AG09309 (cell line): ENCODE results near the gene PPM1E.
"Not testable (repeated sequence)": the region's sequence is repeated elsewhere in the genome, so short reads cannot be mapped to it uniquely, and the experiment has no call there.

Experiments used
- DNase-seq: peaks from one replicate; pipeline ENCODE4 v3.0.0-alpha.2; 2010; ENCODE audit warnings: low read depth
- H3K4me3 ChIP-seq: 2 replicates; pipeline ENCODE4 v1.5.1; 2011; ENCODE audit warnings: mild to moderate bottlenecking, low read depth, low read length, moderate library complexity; ENCODE audit not compliant: control insufficient read depth
- TF ChIP-seq, protein P1 (sequence below): IDR thresholded peaks from 2 replicates; pipeline ENCODE4 v1.5.1; 2011; ENCODE audit warnings: mild to moderate bottlenecking, low read depth, low read length, inconsistent platforms; ENCODE audit not compliant: insufficient read depth, control insufficient read depth; ENCODE audit errors: missing control alignments

PPM1E gene

DNA sequence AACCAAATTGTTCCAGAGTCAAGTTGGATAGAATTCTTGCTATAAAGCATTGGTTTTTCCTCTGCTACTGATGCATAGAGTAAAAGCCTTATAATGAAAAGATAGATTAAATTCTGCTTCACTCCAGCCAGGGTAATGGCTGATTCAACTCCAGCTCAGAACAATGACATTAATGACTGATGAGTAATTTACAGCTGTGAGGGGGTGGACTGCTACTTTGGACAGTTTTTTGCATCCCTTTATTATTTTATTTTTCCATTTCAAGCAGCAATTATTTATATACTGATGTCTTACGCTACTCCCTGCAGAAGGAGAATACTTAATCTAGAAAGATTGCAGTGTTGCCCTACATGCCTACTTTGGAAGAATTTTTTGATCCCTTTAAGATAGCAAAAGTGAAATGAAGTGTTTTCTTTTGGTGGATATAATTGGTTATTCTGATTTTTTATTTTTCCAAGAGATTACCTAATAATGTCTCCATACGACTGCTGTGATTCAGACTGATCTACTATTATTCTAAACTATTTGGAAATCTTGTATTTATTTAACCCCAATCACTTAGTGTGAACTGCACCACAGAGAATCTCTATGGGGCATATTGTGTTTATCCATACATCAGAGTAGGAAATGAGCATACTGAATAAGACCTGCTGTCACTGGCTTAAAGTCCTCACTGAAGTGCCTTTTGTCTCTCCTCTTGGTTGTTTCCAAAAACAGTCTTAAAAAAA is 201.5 kb downstream of the PPM1E start:
- TF ChIP-seq, protein P1, sequence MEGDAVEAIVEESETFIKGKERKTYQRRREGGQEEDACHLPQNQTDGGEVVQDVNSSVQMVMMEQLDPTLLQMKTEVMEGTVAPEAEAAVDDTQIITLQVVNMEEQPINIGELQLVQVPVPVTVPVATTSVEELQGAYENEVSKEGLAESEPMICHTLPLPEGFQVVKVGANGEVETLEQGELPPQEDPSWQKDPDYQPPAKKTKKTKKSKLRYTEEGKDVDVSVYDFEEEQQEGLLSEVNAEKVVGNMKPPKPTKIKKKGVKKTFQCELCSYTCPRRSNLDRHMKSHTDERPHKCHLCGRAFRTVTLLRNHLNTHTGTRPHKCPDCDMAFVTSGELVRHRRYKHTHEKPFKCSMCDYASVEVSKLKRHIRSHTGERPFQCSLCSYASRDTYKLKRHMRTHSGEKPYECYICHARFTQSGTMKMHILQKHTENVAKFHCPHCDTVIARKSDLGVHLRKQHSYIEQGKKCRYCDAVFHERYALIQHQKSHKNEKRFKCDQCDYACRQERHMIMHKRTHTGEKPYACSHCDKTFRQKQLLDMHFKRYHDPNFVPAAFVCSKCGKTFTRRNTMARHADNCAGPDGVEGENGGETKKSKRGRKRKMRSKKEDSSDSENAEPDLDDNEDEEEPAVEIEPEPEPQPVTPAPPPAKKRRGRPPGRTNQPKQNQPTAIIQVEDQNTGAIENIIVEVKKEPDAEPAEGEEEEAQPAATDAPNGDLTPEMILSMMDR, result no peak
- no peak for DNase-seq
- H3K4me3 ChIP-seq, result no peak overlapping the region

DNA sequence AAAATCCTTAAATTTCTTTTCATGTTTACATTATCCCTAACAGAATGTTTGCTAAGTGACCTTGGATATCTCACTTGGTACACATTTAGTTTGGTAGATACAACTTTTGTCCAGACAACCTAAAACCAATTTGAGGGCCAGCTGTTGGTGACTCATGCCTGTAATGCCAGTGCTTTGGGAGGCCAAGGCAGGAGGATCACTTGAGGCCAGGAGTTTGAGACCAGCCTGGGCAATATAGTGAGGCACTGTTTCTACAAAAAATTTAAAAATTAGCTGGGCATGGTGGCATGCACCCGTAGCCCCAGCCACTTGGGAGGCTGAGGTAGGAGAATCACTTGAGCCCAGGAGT is 202.0 kb downstream of the PPM1E start:
- not testable (repeated sequence) for DNase-seq, H3K4me3 ChIP-seq

DNA sequence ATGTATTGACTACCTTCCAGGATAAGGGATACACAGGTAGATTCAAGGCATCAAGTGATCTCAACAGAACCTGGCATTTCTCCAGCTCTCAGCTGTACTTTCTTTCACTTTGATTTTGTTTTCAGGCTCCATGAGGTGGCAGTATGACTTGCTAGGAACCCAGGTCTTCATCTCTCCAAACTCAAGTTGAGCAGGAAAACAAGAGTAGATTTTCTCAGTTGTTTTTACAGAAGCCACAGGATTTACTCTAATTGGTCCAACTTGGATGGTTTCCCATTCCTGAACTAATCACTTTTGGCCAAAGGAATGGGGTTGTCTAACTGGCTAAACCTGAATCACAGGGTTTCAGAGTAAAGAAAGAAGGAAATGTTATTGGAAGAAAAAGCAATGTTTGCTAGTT is 204.4 kb downstream of the PPM1E start:
- peak; percentile 38 for DNase-seq
- TF ChIP-seq, protein P1, result peak; percentile 41
- no peak overlapping the region for H3K4me3 ChIP-seq

DNA sequence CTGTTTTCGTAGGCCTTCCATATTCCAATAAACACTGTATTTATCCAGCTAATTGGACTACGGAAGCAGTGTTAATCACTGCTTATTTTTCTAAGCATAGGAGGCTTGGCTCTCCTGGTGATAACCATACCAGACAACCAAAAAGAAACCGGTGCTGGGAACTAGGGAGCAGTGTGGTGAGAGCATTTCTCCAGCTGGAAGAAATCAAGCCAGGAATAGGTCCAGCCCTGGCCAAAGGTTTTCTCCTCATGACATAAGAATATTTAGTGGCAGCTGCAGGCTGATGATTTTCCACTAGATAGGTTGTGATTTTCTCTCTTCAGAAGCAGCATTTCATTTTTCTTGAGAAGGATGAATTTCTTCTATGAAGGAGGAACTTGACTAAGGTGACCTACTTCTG is 209.6 kb downstream of the PPM1E start:
- no peak overlapping the region for H3K4me3 ChIP-seq
- TF ChIP-seq, protein P1, result no peak
- no peak for DNase-seq

DNA sequence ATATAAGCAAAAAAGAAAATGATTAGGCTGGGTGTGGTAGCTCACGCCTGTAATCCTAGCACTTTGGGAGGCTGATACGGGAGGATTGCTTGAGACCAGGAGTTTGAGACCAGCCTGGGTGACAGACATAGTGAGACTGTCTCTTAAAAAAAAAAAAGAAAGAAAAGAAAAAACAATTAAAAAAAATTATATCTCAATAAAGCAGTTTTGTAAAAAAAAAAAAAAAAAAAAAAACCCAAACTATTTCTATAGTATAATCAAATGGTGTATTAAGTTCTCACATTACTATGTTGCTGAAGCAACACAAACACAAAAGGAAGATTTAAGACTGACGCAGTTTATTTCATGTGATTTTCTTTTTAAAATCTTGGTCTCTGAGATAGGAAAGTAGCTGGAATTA is 210.6 kb downstream of the PPM1E start:
- DNase-seq, result no peak
- TF ChIP-seq, protein P1, result no peak
- H3K4me3 ChIP-seq, result no peak overlapping the region

DNA sequence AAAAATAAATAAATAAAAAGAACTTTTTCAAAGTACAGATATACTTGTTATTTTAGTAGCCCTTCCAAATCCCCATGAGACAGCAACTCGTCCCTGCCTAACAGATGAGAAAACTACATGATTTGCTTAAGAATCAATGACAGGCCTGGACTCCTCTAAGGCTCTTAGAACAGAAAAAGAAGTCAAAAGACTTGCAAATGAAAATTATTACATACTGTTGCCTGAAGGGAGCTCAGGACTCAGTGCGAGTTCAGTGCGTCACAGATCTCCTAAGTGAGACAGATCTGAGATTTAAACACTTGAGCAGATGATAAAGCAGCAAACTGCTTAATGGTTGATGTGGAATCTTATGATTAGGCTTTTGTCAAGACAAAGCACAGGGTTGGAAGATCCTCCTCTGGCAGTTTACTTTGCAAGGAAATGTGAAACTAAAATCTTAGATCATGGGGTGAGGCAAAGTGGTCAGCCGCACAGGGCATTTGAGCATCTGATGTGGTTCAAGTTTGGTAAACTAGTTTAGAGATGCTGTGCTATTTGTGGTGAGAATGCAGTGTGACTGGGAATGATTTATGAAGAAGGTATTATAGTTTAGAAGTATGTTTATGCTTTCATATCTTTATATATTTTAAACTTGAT is 212.9 kb downstream of the PPM1E start:
- TF ChIP-seq, protein P1, result no peak
- DNase-seq, result no peak
- H3K4me3 ChIP-seq, result no peak overlapping the region

DNA sequence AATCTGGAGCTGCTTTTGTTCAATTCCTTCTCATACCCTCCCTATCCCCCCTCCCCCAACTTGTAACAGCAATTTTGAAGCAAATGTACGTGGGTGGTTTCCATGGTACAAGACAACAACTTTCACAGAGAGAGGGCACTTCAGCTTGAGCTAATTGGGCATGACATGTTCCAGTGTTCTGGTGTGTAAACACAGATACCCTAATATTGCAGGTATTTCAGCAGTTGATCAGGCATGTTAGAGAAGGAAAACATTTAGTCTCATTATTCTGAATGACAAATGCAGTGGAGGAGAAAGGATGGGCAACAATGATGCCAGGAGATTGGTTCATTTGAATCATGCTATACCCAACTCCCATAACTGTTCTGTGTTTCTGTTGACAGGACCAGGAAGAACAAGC is 213.5 kb downstream of the PPM1E start:
- DNase-seq, result no peak
- H3K4me3 ChIP-seq, result no peak overlapping the region
- TF ChIP-seq, protein P1, result no peak
